Measurements from ENCODE around the gene SSNA1. TPM values are rescaled to one million over a fixed set of nuclear protein-coding genes. Genes with fewer than 3 reads are reported as not detected.

The SSNA1 gene
- total and polyA plus RNA-seq, 9 of the 15 experiments (the other 6 are each of a cell fraction or from before 2014, with no cell fraction given) = 1.9 to 130 (median 57.1) TPM

DNA sequence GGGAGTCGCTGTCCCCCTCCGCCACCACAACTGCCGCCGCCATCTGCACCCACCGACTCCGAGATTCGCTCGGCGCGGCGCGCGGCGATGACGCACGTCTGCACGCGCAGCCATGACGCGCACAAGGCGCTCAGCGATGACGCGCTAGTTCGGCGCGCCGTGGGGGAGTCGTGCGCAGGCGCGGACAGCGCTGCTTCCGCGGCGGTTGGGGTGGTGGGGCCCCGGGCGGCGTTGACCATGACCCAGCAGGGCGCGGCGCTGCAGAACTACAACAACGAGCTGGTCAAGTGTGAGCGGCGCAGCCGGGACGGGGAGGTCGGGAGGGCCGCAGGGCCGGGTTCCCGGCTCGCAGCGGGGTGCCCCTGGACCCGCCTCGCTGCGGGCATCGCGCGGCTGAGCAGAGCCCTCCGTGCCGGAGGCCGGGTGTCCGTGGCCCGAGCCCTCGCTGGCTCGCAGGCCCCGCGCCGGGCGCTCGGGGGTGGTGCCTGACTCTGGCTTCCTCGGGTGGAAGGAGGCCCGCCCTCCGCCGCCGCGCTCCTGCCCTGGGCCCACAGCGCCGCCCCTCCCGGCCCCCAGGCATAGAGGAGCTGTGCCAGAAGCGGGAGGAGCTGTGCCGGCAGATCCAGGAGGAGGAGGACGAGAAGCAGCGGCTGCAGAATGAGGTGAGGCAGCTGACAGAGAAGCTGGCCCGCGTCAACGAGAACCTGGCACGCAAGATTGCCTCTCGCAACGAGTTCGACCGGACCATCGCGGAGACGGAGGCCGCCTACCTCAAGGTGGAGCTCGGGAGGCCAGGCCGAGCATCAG is at the start of gene SSNA1, which contains the start of gene ANAPC2 (continued):
- TF ChIP-seq ZNF395 (CRISPR knock-in tag; IDR thresholded peaks at IDR 0.05) (0 out of 2 replicates have a peak, but pooled peaks have one; percentile 51), CREB3L1 (IDR thresholded peaks at IDR 0.05; ENCODE audit: borderline replicate concordance, low read depth) (peak; percentile 77; the same call in 1 of the 2 replicates), DPF2 (IDR thresholded peaks at IDR 0.05) (peak; percentile 49; the same call in 1 of the 2 replicates), RBFOX2 (IDR thresholded peaks at IDR 0.05; ENCODE audit: low read depth, low read length) (peak; percentile 96), DACH1 (IDR thresholded peaks at IDR 0.05; ENCODE audit: partially characterized antibody) (peak; percentile 56), XRCC5 (IDR thresholded peaks at IDR 0.05; ENCODE audit: low read depth, low read length) (peak; percentile 55; the same call in 1 of the 2 replicates), ZNF830 (CRISPR knock-in tag; IDR thresholded peaks at IDR 0.05) (no peak), HDAC3 (IDR thresholded peaks at IDR 0.05; ENCODE audit: borderline replicate concordance, partially characterized antibody) (no peak), CHD2 (IDR thresholded peaks at IDR 0.05; ENCODE audit: low read depth, low read length) (peak; percentile 28; the same call in 1 of the 2 replicates), TAF9B (IDR thresholded peaks at IDR 0.05; ENCODE audit: partially characterized antibody) (no peak), ZKSCAN1 (IDR thresholded peaks at IDR 0.05; ENCODE audit: low read depth, low read length) (peak; percentile 96; the same call in 1 of the 2 replicates), USF2 (CRISPR knock-in tag; IDR thresholded peaks at IDR 0.05) (no peak), ZSCAN32 (CRISPR knock-in tag; IDR thresholded peaks at IDR 0.05) (no peak), MYNN (IDR thresholded peaks at IDR 0.05) (peak; percentile 59; the same call in 1 of the 2 replicates), MYNN (CRISPR knock-in tag; IDR thresholded peaks at IDR 0.05) (no peak), GABPB1 (CRISPR knock-in tag; IDR thresholded peaks at IDR 0.05) (peak; percentile 89), ZNF140 (CRISPR knock-in tag; IDR thresholded peaks at IDR 0.05) (no peak), TEAD2 (tag; IDR thresholded peaks at IDR 0.05) (no peak), ZNF717 (CRISPR knock-in tag; IDR thresholded peaks at IDR 0.05) (no peak), ZNF239 (CRISPR knock-in tag; IDR thresholded peaks at IDR 0.05) (no peak), SMAD3 (CRISPR knock-in tag; conservative IDR thresholded peaks at IDR 0.05) (peak; percentile 62; the same call in 1 of the 2 replicates), SIN3B (IDR thresholded peaks at IDR 0.05; ENCODE audit: low read depth) (peak; percentile 100), ARID1B (IDR thresholded peaks at IDR 0.05) (peak; percentile 32; the same call in 1 of the 2 replicates)
- TF ChIP-seq, protein P1, sequence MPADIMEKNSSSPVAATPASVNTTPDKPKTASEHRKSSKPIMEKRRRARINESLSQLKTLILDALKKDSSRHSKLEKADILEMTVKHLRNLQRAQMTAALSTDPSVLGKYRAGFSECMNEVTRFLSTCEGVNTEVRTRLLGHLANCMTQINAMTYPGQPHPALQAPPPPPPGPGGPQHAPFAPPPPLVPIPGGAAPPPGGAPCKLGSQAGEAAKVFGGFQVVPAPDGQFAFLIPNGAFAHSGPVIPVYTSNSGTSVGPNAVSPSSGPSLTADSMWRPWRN (IDR thresholded peaks at IDR 0.05; ENCODE audit: low read depth) = no peak
- TF ChIP-seq, protein P2, sequence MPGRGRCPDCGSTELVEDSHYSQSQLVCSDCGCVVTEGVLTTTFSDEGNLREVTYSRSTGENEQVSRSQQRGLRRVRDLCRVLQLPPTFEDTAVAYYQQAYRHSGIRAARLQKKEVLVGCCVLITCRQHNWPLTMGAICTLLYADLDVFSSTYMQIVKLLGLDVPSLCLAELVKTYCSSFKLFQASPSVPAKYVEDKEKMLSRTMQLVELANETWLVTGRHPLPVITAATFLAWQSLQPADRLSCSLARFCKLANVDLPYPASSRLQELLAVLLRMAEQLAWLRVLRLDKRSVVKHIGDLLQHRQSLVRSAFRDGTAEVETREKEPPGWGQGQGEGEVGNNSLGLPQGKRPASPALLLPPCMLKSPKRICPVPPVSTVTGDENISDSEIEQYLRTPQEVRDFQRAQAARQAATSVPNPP (IDR thresholded peaks at IDR 0.05; ENCODE audit: borderline replicate concordance, insufficient read depth, insufficient read length) = no peak
